ENCODE results near the gene ASB6. TPM values are rescaled to one million over a fixed set of nuclear protein-coding genes. Genes with fewer than 3 reads are reported as not detected.
A peak's percentile ranks its signal among the peaks of the same experiment; 100 is the strongest.

The ASB6 gene
- total and polyA plus RNA-seq, 2 of the 13 experiments (the other 11 are each of a cell fraction or from before 2014, with no cell fraction given) = 8.2 to 8.4 TPM

- no peak for TF ChIP-seq ZNF496 (CRISPR knock-in tag; IDR thresholded peaks at IDR 0.05; ENCODE audit: insufficient replicate concordance)
Observed at GRCh38 chr9:129617167-129617566, 24.8 kb downstream of the ASB6 start (continued).

DNA sequence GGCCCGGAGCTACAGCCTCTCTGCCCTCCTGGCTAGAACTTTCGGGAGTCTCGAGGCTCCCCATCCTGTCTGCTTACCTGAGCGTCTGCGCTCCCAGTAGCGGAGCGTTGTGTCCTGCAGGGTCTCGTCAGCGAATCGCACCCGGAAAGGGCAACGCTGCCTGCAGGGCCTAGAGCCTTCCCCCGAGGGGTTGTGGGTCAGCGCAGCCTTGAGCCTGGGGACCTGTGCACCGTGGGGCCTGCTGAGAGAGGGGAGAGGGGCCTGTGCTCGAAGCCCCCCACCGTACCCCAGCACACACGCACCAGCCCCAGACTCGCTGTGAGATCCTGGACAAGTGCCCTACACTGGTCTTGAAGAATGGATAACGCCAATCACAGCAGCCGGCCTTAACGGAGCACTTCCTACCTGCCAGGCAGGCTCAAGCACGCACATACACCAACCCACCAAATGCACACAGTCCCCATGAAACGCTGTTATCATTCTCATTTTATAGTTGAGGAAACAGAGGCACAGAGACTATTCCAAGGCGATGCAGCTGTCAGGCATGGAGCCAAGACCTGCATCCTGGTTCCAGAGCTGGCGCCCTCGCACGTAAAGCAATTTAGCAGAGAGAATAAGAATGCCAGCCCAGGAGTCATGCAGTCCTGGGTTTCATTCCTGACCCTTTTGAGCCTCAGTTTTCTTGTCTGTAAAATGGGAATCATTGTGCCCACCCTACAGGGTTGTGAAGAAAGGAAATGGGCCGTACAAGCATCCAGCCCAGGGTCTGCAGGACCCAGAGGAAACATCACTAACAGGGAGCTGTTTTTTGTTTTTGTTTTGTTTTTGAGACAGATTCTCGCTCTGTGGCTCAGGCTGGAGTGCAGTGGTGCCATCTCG lies 26.3 kb downstream of the ASB6 start:
- in situ Hi-C loops (cut with HindIII; ENCODE audit: extremely low pct_ligation_motif_present, low pct_unique_long_range_greater_than_20kb) = loop anchor here (10.0 kb wide), 3 partner anchors 121 to 441 kb away; partner anchors contain the start of gene IER5L
- CTCF ChIA-PET (ENCODE audit: low intra/inter-chr PET ratio, low total read pairs) = no interaction called here

More for the DNA sequence above, 26.3 kb downstream of the ASB6 start:
- intact Hi-C loops (cut with micrococcal nuclease; ENCODE audit: unreplicated experiment) = no loop called here
- 60% methylated on average over 14 of the region's 31 CpGs for whole genome bisulfite sequencing (ENCODE audit: low lambda C conversion rate)
- no peaks in the 10 kb centered on the region for H3K79me2 ChIP-seq (ENCODE audit: insufficient read depth, low read length)
- no peak for DNase-seq (ENCODE audit: low spot score)
- TF ChIP-seq AKAP8 (CRISPR knock-in tag; IDR thresholded peaks at IDR 0.05) = peak; percentile 98
- TF ChIP-seq ZNF629 (CRISPR knock-in tag; conservative IDR thresholded peaks at IDR 0.05) = peak; percentile 85
- TF ChIP-seq GZF1 (CRISPR knock-in tag; IDR thresholded peaks at IDR 0.05) = no peak
- 0 out of 2 replicates have a peak, but pooled peaks have one; percentile 10 for TF ChIP-seq ZNF326 (CRISPR knock-in tag; IDR thresholded peaks at IDR 0.05; ENCODE audit: borderline replicate concordance)
- peak; percentile 80 for TF ChIP-seq AGO1 (IDR thresholded peaks at IDR 0.05; ENCODE audit: low read depth, low read length, poor library complexity, severe bottlenecking)
- no peak for TF ChIP-seq ERF (CRISPR knock-in tag; IDR thresholded peaks at IDR 0.05)
- no peak for TF ChIP-seq ZBTB8A (CRISPR knock-in tag; IDR thresholded peaks at IDR 0.05; ENCODE audit: borderline replicate concordance, low read depth)
- TF ChIP-seq ZC3H13 (CRISPR knock-in tag; IDR thresholded peaks at IDR 0.05) = peak; percentile 77; the same call in 1 of the 2 replicates
- TF ChIP-seq AGO2 (optimal IDR thresholded peaks at IDR 0.05; ENCODE audit: low read depth, low read length) = peak; percentile 80
- TF ChIP-seq, protein P1, sequence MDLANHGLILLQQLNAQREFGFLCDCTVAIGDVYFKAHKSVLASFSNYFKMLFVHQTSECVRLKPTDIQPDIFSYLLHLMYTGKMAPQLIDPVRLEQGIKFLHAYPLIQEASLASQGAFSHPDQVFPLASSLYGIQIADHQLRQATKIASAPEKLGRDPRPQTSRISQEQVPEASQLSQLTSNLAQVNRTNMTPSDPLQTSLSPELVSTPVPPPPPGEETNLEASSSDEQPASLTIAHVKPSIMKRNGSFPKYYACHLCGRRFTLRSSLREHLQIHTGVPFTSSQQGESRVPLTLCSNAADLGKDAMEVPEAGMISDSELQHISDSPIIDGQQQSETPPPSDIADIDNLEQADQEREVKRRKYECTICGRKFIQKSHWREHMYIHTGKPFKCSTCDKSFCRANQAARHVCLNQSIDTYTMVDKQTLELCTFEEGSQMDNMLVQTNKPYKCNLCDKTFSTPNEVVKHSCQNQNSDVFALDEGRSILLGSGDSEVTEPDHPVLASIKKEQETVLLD (CRISPR knock-in tag; IDR thresholded peaks at IDR 0.05; ENCODE audit: low read depth) = 0 out of 2 replicates have a peak, but pooled peaks have one; percentile 30
- POLR2A ChIA-PET = interaction anchor here (1.4 kb wide), 1 partner anchor 437 kb away, joined by 3 read pairs; the partner anchor contains the start of gene IER5L
- H3K27ac ChIP-seq (ENCODE audit: extremely low read length, insufficient read depth, low read length) = no peak overlapping the region
- no peaks in the 10 kb centered on the region; a peak in 1 of 5 replicates for H3K36me3 ChIP-seq (replicated peaks in 1 of 2; ENCODE audit: control insufficient read depth in 1 of 2, insufficient read depth in 2 of 2, low read length in 2 of 2)
- no TSS peak for BruUV-seq (replicated peaks)
- ATAC-seq = no peak
- H3K9ac ChIP-seq (ENCODE audit: insufficient read depth, low read depth, low read length) = no peak overlapping the region
- H3K27me3 ChIP-seq (ENCODE audit: control insufficient read depth in 1 of 2, insufficient read depth in 2 of 2, low read length in 2 of 2) = peaks cover 0 to under 1% of the 10 kb centered on the region in 2 experiments; a peak in 2 of 5 replicates
- H3K9me3 ChIP-seq (ENCODE audit: low read length) = no peaks in the 10 kb centered on the region
- no peak overlapping the region for H3K4me3 ChIP-seq (replicated peaks in 1 of 3; ENCODE audit: insufficient read depth in 1 of 3, low read depth in 2 of 3, low read length in 3 of 3)
- H4K20me1 ChIP-seq (ENCODE audit: insufficient read depth, low read length) = peaks cover 7% of the 10 kb centered on the region; the same call in 1 of the 2 replicates
- H3K4me2 ChIP-seq (ENCODE audit: low read depth, low read length) = no peak overlapping the region
- peaks cover 23% of the 10 kb centered on the region for H3K4me1 ChIP-seq (ENCODE audit: insufficient read depth, low read length)
- no peak overlapping the region for H2AFZ ChIP-seq (ENCODE audit: low read length)
- FAIRE-seq = no peak
